GM19397 (cell line): ENCODE measurements around the gene RIBC2.

Experiments
- ATAC-seq: cut with Tn5 transposase; IDR thresholded peaks from one replicate; pipeline ENCODE4 v1.9.1; 2021; ENCODE audit warnings: mild to moderate bottlenecking, moderate library complexity; ENCODE audit not compliant: unreplicated experiment

RIBC2 gene

DNA sequence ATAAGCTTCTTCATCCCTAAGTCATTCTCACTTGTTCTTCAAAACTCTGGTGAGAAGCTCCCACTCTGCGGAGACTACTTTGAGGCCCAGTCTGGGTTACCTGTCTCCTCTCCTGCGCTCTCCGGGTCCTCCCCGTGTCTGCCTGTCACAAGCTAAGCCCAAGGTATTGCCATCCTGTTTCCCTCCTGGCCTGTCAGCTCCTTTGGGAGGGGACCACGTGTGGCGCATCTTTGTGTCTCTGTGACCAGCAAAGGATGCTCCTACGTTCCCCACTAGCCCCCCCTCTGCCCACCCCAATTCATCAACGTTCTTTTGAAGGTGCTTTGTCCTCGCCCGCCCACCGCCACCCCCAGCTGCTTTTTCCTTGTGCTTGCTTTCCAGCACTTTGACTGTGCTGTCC, 57.4 kb downstream of the RIBC2 start:
- no peak for ATAC-seq

DNA sequence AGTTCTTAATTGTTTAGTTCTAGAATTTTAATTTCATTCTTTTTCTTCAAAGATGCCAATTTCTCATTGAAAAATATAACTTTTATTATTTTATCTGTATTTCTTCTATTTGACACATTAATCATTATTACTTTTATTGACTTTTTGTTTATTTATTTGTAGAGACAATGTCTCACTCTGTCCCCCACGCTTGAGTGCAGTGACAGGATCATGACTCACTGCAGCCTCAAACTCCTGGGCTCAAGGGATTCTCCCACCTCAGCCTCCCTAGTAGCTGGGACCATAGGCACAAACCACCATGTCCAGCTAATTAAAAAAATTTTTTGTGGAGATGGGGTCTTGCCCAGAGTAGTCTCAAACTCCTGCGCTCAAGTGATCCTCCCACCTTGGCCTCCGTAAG, 58.9 kb downstream of the RIBC2 start:
- no peak for ATAC-seq

GRCh38 chr22:45473626-45474237, 60.2 kb downstream of the RIBC2 start:
- no peak for ATAC-seq

- ATAC-seq: no peak
These were observed 61.7 kb downstream of the RIBC2 start for GRCh38 chr22:45475063-45475747.

GRCh38 chr22:45475851-45476514, 62.5 kb downstream of the RIBC2 start:
- ATAC-seq: no peak

- no peak for ATAC-seq
These were observed 63.3 kb downstream of the RIBC2 start for GRCh38 chr22:45476814-45477213.

DNA sequence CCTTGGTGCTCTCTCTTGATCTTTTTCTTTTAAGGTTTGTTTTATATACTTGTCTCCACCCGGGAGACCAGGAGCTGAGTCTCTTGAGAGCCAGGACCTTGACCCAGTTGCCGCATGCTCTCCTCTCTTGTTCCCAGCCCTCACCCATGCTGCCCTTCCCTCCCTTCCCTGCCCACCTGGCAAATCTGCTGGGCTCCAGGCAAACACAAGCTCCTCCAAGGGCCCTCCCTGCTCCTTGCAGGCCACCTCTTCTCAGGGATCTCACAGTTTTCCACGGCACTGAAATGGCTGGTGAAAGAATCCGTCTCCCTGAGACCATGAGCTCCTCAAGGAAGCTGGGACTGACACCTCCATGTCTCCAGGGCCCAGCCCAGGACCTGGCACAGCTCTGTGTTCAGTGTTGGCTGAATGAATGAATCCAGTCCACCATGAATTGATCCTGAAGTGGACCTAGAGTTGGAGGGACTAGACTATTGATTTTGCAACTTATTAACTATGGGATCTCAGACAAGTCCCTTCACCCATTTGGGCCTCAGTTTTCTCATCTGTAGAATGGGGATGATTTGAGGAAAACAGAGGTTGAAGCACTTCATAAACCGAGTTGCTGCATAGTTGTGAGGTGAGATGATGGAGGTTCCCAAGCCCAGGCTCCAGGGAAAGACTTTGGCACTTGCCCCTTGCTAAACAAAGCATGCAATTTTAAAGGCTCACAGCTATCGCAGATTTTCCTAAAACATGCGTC, 64.0 kb downstream of the RIBC2 start:
- ATAC-seq: no peak

DNA sequence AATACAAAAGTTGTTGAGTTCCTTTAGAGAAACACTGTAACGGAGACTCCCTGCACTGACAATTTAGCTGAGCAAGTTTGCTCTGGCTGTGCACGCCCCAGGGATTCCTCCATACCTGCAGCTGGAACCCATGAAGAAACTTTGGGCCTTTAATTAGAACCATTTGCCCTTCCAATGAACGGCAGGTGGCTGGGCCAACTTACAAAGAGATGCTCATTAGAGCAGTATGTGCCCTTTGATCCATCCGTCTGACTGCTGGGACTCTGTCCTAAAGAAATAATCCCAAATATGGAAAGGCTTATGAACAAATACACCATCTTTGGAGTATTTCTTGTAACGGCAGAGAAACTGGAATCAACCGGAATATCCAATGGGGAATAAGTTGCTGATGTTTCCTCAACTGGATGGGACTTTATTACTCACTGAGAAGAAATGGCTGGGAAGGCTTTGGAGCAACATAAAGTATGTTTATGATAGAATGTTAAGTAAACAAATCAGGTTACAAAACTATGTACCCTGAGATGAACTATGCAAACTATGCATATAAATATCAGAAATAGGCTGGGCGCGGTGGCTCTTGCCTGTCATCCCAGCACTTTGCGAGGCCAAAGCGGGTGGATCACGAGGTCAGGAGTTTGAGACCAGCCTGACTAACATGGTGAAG, 64.7 kb downstream of the RIBC2 start:
- ATAC-seq: no peak

- no peak for ATAC-seq
These were observed 67.2 kb downstream of the RIBC2 start for GRCh38 chr22:45480717-45481116.

DNA sequence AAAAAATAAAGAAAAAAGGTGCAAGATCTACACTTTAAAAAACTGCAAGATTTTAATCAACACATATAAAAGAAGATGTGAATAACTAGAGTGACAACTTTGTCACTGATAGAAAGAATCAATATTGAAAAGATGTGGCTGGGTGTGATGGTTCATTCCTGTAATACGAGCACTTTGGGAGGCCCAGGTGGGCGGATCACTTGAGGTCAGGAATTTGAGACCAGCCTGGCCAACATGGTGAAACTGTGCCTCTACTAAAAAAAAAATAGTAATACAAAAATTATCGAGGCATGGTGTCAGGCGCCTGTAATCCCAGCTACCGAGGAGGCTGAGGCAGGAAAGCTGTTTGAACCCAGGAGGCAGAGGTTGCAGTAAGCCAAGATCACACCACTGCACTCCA, 68.2 kb downstream of the RIBC2 start:
- no peak for ATAC-seq
